Myometrial cell (primary cell): Measurements from ENCODE around the gene ASH1L. TPM values are rescaled to one million over a fixed set of nuclear protein-coding genes. Genes with fewer than 3 reads are reported as not detected.

Source experiments
- total RNA-seq: library from RNA; depleted of rRNA; stranded (reverse); fragments of >200 nt; gene quantifications from 2 replicates; pipeline ENCODE4 v1.2.3, GENCODE V29; 2015

Gene ASH1L, protein sequence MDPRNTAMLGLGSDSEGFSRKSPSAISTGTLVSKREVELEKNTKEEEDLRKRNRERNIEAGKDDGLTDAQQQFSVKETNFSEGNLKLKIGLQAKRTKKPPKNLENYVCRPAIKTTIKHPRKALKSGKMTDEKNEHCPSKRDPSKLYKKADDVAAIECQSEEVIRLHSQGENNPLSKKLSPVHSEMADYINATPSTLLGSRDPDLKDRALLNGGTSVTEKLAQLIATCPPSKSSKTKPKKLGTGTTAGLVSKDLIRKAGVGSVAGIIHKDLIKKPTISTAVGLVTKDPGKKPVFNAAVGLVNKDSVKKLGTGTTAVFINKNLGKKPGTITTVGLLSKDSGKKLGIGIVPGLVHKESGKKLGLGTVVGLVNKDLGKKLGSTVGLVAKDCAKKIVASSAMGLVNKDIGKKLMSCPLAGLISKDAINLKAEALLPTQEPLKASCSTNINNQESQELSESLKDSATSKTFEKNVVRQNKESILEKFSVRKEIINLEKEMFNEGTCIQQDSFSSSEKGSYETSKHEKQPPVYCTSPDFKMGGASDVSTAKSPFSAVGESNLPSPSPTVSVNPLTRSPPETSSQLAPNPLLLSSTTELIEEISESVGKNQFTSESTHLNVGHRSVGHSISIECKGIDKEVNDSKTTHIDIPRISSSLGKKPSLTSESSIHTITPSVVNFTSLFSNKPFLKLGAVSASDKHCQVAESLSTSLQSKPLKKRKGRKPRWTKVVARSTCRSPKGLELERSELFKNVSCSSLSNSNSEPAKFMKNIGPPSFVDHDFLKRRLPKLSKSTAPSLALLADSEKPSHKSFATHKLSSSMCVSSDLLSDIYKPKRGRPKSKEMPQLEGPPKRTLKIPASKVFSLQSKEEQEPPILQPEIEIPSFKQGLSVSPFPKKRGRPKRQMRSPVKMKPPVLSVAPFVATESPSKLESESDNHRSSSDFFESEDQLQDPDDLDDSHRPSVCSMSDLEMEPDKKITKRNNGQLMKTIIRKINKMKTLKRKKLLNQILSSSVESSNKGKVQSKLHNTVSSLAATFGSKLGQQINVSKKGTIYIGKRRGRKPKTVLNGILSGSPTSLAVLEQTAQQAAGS (N-terminal part only)
- total RNA-seq: 10.7 and 17.0 TPM in 2 replicates

DNA sequence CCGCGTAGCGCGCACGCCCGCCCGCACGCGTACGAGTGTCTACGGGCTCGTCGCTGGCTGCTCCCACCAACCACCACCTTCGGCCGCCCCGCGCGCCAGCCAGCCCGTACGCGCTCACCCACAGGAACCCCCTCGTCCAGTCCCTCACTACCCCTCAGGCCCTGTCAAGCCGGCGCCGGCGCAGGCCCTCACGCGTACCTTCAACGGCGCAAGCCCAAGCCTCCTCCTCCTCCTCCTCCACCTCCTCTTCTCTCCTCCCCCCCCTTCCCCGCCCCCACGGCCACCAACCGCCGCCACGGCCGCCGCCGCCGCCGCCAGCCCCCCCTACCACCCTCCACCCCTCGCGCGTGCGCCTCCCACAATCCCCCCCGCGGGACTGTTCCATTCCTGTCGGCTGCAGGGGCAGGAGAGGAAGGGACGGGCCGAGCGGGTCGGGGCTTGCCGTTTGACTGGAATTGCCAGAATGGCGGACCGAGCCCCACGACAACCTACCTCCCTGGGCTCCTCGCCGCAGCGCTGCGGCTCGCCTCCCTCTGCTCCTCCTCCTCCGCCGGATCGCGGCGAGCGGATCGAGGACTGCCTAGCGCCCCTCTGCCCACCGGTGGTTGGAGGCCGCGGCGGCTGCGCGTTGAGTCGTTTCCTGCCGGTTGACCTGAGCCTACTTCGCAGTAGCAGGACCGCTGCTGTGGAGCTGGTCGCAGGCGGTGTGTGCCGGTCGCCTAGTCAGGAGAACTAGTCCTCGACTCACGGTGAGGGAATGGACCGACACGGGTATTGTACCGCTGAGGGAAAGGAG is at the start of gene ASH1L:
Gene ASH1L (minus strand): TSS at position 223 of the 796 bp plus-strand sequence. CDS start 41,284 bp downstream, outside the sequence.

DNA sequence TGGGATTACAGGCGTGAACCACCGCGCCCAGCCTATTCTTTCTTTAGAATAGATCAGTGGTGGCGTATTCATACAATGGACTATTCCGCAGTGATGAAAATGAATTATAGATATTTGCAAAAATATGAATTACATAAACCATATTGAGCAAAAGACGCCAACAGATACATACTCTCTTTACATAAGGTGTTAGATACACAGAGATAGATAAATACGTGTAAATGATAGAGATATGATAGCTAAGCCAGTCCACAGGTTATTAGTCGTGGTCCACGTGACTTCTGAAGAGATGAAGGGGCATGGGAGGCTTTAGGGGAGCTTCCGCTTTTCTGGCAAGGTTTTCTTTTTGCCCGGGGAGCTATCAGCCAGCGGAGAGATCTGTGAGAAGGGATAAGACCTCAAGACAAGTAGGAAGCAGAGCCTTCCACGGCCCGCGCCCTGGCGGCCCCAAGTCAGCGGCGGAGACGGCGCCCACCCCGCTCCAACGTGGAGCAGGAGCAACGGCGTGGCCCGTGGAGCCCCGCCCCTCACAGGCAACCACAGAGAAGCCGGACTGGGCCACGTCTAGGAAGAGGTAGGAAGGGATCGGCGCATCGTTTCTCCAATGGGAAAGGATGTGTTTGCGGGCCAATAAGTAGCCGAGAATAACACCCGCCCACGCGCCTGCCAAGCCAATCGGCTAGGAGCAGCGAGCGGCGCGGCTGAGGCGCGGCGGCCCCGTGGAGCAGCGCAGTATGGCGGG is 47.1 kb upstream of the ASH1L start, which contains the start of gene MSTO1:
Gene MSTO1 (plus strand): TSS at position 704 of the 742 bp plus-strand sequence. CDS start 31 bp downstream, at position 735.

DNA sequence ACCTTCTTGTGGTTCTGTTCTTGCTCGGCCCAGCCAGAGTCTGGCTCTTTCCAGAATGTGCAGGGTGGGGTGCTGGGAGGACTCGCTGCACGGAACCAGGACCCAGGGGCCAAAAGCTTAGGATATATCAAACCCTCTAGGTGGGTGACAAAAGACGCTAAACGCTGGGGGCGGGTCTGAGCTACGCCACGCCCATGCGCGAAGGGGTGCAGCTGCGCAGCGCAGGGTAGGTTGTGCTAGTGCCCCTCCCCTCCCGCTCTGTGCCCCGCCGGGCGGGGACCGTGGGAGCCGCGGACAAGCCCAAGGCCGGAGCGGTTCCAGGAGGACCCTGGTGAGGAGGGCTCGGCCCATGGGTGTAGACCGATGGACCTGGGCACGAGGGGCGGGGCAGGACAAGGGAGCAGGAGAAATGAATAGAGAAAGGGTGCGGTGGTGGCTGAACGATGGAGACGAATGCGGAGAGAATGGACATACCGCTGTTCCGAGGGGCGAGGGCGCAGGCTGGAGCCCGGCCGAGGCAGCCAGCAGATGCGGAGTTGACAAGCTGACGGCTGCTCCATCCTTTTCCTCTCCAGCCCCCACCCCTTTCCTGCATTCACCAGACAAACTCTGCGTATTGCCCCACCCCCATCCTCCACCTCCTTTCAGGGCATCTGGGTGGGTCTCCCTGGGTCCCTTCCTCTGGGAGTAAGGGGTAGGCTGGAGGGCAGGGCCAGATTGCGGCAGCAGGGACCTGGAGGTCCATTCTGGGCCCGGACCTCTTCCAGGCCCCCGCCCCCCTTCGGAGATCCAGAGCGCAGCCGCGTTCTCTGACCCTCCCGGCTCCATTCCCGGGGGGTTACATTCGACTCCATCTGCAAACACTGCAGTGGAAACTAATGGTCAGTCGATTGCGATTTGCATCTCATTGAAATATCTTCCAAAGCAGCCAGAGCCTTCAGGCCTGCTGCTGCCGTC is 241.7 kb downstream of the ASH1L start, which contains the start of gene RUSC1:
Gene RUSC1 (plus strand): TSS at position 234 of the 957 bp plus-strand sequence. CDS start 880 bp downstream, outside the sequence.

DNA sequence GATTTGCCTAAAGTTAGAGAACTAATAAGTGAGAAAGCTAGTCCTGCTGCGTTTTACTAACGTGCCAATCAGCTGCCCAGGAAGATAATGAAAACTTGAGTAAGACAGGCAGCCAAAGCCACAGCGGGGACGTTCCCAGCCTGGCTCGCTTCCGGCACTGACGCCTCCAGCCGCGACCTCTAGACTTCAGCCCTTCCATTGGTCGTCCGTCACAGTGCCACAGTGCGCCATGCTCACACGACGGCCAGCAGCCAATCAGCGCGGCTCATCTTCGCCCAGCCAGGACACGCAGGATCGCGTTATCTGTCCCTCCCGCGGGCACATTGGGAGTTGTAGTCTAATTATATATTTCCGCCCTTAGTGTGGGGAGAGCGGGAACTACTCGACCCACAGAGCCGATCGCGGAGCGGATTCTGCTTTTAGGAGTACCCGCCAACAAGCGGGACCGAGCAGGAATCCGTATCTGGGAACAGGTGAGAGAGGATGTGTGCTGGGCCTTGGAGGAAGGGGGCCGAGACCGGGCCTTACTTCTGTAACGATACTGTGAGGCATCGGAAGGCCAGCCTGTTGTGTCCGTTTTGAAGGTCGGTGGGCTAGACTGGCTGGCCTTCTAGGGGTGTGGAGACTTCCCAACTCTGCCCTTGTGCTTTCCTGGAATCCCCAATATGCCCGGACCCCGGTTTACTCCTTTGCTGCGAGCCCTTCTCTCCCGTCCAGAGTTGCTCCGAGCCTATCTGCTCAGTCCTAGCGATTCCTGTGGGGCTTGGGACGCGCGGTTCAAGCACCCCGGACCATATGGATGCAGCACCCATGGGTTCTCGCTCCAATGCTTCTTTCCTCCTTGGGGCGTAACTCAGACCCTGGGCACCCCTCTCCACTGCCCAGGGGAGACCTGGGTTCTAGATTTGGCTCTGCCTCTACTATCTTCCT is 253.8 kb downstream of the ASH1L start, which contains the start of gene FDPS:
Gene FDPS (plus strand): TSS at position 374 of the 930 bp plus-strand sequence. CDS start 924 bp downstream, outside the sequence.

DNA sequence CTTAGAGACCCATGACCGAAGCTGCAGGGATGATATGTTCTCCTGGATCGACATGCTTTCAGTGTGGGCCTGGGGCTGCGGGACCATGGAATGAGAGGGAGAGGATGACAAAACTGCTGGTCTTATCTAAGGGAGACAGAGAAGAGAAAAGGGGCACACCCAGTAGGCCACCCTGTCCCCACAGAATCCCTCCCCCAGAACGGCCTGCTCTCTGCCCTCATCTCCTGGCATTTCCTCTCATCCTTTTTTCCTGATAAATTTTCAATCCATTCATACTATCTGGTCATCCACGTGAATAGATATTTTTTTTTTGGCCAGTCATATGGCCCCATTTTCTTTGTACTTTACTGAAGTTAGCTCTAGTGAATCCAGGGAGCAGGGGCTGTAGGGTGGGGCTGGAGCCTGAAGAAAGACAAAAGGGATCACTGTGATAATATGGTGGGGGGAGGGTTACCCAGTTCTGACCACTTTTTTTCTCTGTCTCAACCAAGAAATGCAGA is 261.2 kb downstream of the ASH1L start, which contains the start of gene PKLR:
Gene PKLR (minus strand): TSS at position 97 of the 500 bp plus-strand sequence. CDS start 43 bp downstream, at position 54.

Other genes with a start within 250 kb of the ASH1L start
- 23.4 and 35.5 TPM in 2 replicates for gene RUSC1, start 241.9 kb downstream of the ASH1L start, total RNA-seq
- gene MSTO1, start 47.4 kb upstream of the ASH1L start, total RNA-seq: 8.3 and 13.3 TPM in 2 replicates
- 24.6 and 34.3 TPM in 2 replicates for gene YY1AP1, start 126.0 kb upstream of the ASH1L start, total RNA-seq
- gene DAP3, start 126.3 kb upstream of the ASH1L start, total RNA-seq: 114 and 117 TPM in 2 replicates